HEK293T (cell line): Measurements from ENCODE around the gene GZF1.

ENCODE experiments used
- CTCF ChIA-PET: fragments of 350-600 bp; formaldehyde crosslinking; extraction: SDS; loops from one replicate; lab custom pipeline; 2021; ENCODE audit warnings: antibody characterized with exemption, inconsistent platforms; lab: Yijun Ruan, JAX
- POLR2A ChIA-PET: fragments of 350-600 bp; formaldehyde crosslinking; extraction: SDS; loops from one replicate; lab custom pipeline; 2020; ENCODE audit warnings: antibody characterized with exemption, inconsistent platforms; lab: Yijun Ruan, JAX
- DNase-seq: peaks from one replicate; pipeline ENCODE4 v3.0.0; 2012; ENCODE audit warnings: mixed read lengths; ENCODE audit errors: extremely low spot score
- ARNT ChIP-seq: fragments of 450-650 bp; IDR thresholded peaks from 2 replicates; pipeline ENCODE4 v1.6.1; 2017; ENCODE audit warnings: mild to moderate bottlenecking
- BHLHE40 ChIP-seq: fragments of 450-650 bp; IDR thresholded peaks from 2 replicates; pipeline ENCODE4 v1.6.1; 2016; ENCODE audit warnings: mild to moderate bottlenecking, moderate library complexity, borderline replicate concordance
- CTBP1 ChIP-seq: fragments of 450-650 bp; IDR thresholded peaks from 2 replicates; pipeline ENCODE4 v1.6.1; 2016; ENCODE audit warnings: borderline replicate concordance
- ELF4 ChIP-seq: fragments of 450-650 bp; IDR thresholded peaks from 2 replicates; pipeline ENCODE4 v1.6.1; 2017; ENCODE audit warnings: antibody characterized with exemption
- FOXA1 ChIP-seq: fragments of 450-650 bp; IDR thresholded peaks from 2 replicates; pipeline ENCODE4 v1.6.1; 2016; ENCODE audit warnings: mild to moderate bottlenecking
- FOXK2 ChIP-seq: fragments of 450-650 bp; IDR thresholded peaks from 2 replicates; pipeline ENCODE4 v1.6.1; 2016; ENCODE audit warnings: mild to moderate bottlenecking
- FOXM1 ChIP-seq: fragments of 450-650 bp; IDR thresholded peaks from 2 replicates; pipeline ENCODE4 v1.6.1; 2017; ENCODE audit warnings: mild to moderate bottlenecking, borderline replicate concordance
- HDGF ChIP-seq: fragments of 450-650 bp; IDR thresholded peaks from 2 replicates; pipeline ENCODE4 v1.6.1; 2017; ENCODE audit warnings: antibody characterized with exemption, borderline replicate concordance
- L3MBTL2 ChIP-seq: fragments of 450-650 bp; conservative IDR thresholded peaks from 2 replicates; pipeline ENCODE4 v1.6.1; 2016; ENCODE audit warnings: mild to moderate bottlenecking
- LEF1 ChIP-seq: fragments of 450-650 bp; IDR thresholded peaks from 2 replicates; pipeline ENCODE4 v1.6.1; 2017; ENCODE audit warnings: mild to moderate bottlenecking, borderline replicate concordance
- NFRKB ChIP-seq: fragments of 450-650 bp; IDR thresholded peaks from 2 replicates; pipeline ENCODE4 v1.6.1; 2016; ENCODE audit warnings: mild to moderate bottlenecking, moderate library complexity
- SP1 ChIP-seq: fragments of 450-650 bp; IDR thresholded peaks from 2 replicates; pipeline ENCODE4 v1.6.1; 2017
- SUZ12 ChIP-seq: fragments of 450-650 bp; IDR thresholded peaks from 2 replicates; pipeline ENCODE4 v1.6.1; 2016; ENCODE audit warnings: mild to moderate bottlenecking
- TARDBP ChIP-seq: fragments of 450-650 bp; IDR thresholded peaks from 2 replicates; pipeline ENCODE4 v1.6.1; 2016
- ZNF384 ChIP-seq: fragments of 450-650 bp; IDR thresholded peaks from 2 replicates; pipeline ENCODE4 v1.6.1; 2016
- TF ChIP-seq, protein P1 (sequence below): fragments of 450-650 bp; IDR thresholded peaks from 2 replicates; pipeline ENCODE4 v1.6.1; 2016

GZF1 gene

DNA sequence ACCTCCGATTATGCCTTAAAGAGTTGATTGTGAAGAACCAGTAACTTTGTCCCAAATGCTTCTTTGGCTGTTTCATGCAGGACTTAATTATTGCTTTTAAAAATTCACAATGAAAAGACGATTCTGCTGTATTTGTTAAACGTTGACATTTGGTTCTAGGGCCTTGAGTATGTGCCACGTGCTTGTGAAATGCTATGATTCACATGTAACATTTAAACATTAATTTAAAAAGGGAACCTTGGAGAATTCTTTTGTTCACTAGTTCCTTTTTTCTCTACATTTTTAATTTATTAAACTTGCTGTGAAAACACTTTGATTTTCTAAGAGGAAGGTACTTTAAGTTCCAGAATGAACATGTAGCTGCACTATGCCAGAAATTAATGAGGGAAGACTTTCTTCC is 9.5 kb downstream of the GZF1 start:
- no peak for DNase-seq
- TF ChIP-seq FOXM1: no peak
- TF ChIP-seq, protein P1, sequence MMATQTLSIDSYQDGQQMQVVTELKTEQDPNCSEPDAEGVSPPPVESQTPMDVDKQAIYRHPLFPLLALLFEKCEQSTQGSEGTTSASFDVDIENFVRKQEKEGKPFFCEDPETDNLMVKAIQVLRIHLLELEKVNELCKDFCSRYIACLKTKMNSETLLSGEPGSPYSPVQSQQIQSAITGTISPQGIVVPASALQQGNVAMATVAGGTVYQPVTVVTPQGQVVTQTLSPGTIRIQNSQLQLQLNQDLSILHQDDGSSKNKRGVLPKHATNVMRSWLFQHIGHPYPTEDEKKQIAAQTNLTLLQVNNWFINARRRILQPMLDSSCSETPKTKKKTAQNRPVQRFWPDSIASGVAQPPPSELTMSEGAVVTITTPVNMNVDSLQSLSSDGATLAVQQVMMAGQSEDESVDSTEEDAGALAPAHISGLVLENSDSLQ: no peak
- TF ChIP-seq FOXA1: no peak
- TF ChIP-seq SUZ12: no peak
- ChIA-PET POLR2A (interaction anchor here (1.0 kb wide), 1 partner anchor 10 kb away, joined by 3 read pairs; no protein-coding TSS in a partner anchor), CTCF (no interaction called here)

DNA sequence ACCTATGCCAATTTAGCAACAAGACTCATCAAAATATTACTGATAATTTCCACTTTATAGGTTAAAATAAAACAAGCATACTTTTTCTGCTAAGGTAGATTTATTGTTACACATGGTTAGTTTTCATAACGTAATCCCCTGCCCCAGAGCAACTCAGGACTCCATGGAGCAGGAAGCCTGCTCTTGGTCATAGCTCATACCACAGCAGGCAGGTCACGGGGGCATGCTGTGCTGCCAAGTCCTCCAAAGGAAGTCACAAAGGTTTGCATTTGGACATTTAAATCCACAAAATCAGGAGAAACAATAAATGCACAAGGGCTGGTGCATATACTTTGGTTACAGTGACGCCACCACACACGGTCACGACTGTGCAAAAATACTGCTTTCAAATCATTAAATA is 12.5 kb downstream of the GZF1 start:
- ChIA-PET CTCF (no interaction called here), POLR2A (interaction anchor here (1.4 kb wide), 1 partner anchor 24 kb away, joined by 5 read pairs; the partner anchor contains the start of gene NXT1)
- TF ChIP-seq, protein P1: no peak
- TF ChIP-seq LEF1 (no peak), SP1 (no peak), FOXA1 (no peak), SUZ12 (no peak), ZNF384 (no peak), BHLHE40 (no peak), L3MBTL2 (no peak), FOXK2 (no peak), TARDBP (no peak), CTBP1 (no peak), ARNT (no peak), NFRKB (no peak), ELF4 (no peak), HDGF (no peak)
- DNase-seq: no peak

DNA sequence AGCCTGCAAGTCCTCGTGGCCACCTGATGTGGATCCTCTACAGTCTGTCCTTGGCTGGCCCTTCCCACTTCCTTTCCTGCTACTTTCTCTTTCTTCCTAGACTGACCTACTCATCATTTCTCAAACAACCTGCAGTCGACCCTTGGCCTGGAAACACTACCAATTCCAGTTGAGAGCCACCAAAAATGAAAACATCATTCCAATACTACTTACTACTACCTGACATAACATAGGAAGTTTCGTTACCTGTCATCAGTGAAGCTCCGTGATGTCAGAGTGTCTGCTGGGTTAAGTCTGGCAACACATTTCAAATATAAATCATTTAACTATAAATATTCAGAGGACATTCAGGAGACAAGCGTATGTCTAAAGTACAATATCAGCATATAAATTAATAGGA is 13.8 kb downstream of the GZF1 start:
- ChIA-PET POLR2A (no interaction called here), CTCF (no interaction called here)

DNA sequence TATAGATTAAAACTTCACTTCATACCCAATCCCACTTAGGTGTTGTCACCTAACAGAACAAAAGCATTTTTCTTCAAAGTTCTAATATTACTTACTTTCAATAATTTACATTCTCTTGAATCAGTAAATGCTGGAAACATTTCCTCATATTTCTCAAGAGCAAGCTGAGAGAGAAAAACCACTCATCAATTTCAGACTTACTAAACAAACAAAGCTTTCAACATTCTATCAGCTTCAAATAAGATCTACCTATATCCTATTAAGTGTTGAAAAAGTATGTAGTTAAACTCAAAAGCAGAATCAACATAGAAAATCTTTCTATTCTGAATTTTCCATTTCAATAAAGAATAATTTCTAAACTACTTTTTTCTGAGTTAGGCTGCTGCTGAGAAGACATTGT is 17.8 kb downstream of the GZF1 start:
- ChIA-PET POLR2A (no interaction called here), CTCF (no interaction called here)
- no peak for DNase-seq
- TF ChIP-seq HDGF: no peak
- TF ChIP-seq FOXA1: no peak
- TF ChIP-seq SUZ12: no peak
- TF ChIP-seq BHLHE40: no peak
- TF ChIP-seq TARDBP: no peak
- TF ChIP-seq FOXK2: no peak
- TF ChIP-seq ARNT: no peak
- TF ChIP-seq NFRKB: no peak
- TF ChIP-seq LEF1: no peak
- no peak for TF ChIP-seq ELF4
- TF ChIP-seq, protein P1: no peak
- no peak for TF ChIP-seq ZNF384
- no peak for TF ChIP-seq SP1
- TF ChIP-seq L3MBTL2: no peak
- no peak for TF ChIP-seq CTBP1
- TF ChIP-seq FOXM1: no peak

More for the DNA sequence above, 13.8 kb downstream of the GZF1 start:
- no peak for TF ChIP-seq BHLHE40
- TF ChIP-seq HDGF: no peak
- TF ChIP-seq NFRKB: no peak
- no peak for TF ChIP-seq FOXA1
- TF ChIP-seq, protein P1: no peak
- TF ChIP-seq SP1: no peak
- no peak for TF ChIP-seq SUZ12
- TF ChIP-seq ARNT: no peak
- no peak for TF ChIP-seq ELF4
- no peak for TF ChIP-seq ZNF384
- TF ChIP-seq FOXM1: no peak
- no peak for TF ChIP-seq CTBP1
- TF ChIP-seq TARDBP: no peak
- no peak for TF ChIP-seq L3MBTL2
- TF ChIP-seq LEF1: no peak
- no peak for DNase-seq

DNA sequence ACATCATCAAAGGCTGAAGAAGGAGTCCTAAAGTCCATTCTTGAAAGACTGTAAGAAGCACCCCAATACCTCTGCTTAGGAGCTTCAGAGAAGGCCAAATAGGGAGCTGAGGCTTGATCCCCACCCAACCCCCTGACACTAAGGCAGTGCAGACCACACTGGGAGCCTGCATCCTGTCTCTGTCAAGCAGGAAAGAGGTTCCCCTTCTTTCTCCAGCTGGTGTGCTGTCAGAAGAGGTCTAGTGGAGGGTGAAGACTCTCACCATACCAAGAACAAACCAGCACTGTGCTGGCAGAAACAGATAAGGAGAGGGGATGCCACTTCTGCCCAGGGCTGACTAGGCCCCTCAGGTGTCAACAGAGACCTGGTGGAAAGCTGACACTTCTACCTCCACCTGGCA is 19.9 kb downstream of the GZF1 start:
- TF ChIP-seq CTBP1 (no peak), FOXM1 (no peak), TARDBP (no peak), LEF1 (no peak), FOXK2 (no peak), ARNT (no peak)
- ChIA-PET POLR2A (no interaction called here), CTCF (no interaction called here)
- DNase-seq: no peak

DNA sequence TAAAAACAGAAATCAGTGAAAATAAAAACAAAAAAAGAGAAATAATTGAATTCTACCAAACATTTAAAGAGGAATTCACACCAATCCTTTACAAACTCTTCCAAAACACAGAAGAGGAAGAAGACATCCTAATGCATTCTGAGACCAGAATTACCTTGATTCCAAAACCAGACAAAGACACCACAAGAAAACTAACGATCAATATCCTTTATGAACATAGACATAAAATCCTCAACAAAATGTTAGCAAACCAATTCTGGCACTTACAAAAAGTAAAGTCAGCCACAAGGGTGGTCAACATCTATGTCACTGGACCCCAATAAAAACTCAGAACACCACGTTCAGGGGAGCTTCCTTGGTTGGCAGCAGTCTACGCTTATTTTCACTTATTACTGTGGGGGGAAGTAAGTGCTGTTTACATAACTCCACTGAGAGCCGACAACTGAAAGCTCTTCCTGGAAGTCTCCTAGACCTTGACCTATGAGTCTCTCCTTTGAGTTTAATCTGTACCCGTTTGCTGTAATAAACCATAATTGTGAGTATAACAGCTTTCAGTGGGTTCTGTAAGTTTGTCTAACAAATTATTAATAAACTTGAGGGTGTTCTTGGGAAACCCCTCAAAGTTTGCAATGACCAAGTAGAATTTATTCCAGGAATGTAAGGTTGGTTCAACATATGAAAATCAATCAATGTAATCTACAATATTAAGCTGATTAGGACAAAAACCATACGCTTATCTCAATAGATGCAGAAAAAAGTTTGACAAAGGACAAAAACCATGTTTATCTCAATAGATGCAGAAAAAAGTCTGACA is 24.5 kb downstream of the GZF1 start:
- DNase-seq: no peak
- ChIA-PET POLR2A (interaction anchor here (1.3 kb wide), 2 partner anchors 22 to 29 kb away, joined by 3 to 5 read pairs; no protein-coding TSS in a partner anchor), CTCF (no interaction called here)

More for the DNA sequence above, 24.5 kb downstream of the GZF1 start:
- TF ChIP-seq CTBP1 (no peak), SP1 (no peak)
- TF ChIP-seq, protein P1: no peak
